Measurements from ENCODE around the gene ARID1B.

GRCh38 chr6:156848123-156848522, 70.9 kb downstream of the ARID1B start:
- TF ChIP-seq CTCF (IDR thresholded peaks at IDR 0.05; ENCODE audit: poor library complexity) (no peak), EZH2phosphoT487 (IDR thresholded peaks at IDR 0.05; ENCODE audit: low read depth, severe bottlenecking, unreplicated experiment) (no peak), EZH2 (IDR thresholded peaks at IDR 0.05; ENCODE audit: borderline replicate concordance) (no peak)
